ENCODE measurements around the gene PDE4B.

Gene PDE4B

DNA sequence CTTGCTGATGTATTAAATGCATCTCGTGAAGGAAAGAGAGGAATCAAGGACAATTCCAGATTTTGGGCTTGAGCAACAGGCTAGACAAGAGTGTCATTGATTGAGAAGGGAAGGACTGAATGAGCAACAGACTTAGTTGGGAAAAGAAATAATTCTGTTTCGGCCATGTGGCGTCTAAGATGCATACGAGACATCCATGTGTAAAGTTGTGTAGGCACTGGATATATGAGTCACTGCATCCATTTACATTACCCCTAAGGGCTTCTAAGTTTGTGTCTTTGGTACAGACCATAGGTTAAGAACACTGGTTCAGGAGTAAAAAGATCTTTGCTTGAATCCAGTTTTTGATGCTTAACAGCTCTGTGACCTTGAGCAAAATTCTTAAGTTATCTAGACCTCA is 434.3 kb downstream of the PDE4B start:
- TF ChIP-seq, protein P1, sequence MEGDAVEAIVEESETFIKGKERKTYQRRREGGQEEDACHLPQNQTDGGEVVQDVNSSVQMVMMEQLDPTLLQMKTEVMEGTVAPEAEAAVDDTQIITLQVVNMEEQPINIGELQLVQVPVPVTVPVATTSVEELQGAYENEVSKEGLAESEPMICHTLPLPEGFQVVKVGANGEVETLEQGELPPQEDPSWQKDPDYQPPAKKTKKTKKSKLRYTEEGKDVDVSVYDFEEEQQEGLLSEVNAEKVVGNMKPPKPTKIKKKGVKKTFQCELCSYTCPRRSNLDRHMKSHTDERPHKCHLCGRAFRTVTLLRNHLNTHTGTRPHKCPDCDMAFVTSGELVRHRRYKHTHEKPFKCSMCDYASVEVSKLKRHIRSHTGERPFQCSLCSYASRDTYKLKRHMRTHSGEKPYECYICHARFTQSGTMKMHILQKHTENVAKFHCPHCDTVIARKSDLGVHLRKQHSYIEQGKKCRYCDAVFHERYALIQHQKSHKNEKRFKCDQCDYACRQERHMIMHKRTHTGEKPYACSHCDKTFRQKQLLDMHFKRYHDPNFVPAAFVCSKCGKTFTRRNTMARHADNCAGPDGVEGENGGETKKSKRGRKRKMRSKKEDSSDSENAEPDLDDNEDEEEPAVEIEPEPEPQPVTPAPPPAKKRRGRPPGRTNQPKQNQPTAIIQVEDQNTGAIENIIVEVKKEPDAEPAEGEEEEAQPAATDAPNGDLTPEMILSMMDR (conservative IDR thresholded peaks at IDR 0.05; ENCODE audit: low read length), result no peak
- no peak for TF ChIP-seq EZH2phosphoT487 (IDR thresholded peaks at IDR 0.05; ENCODE audit: borderline replicate concordance)

DNA sequence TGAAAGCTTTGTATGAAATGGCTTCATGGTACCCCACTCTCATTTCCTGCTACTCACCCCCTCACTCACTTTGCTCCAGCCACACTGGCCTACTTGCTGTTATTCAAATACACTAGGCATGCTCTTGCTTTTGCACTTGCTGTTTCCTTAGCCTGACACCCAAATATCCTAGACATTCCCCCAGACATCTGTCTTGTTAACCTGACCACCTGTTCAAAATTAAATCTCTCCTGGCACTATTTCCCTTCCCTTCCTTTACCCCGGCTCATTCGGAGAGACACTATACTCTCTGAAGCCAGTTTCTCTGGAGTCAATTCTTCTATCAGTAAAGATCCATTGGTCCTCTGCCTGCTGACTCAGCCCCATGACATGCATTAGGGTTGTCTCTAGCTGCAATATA is 435.3 kb downstream of the PDE4B start:
- Histone ChIP-seq H3K27me3 (ENCODE audit: insufficient read depth, low read length, poor library complexity, severe bottlenecking) (no peaks in the 10 kb centered on the region), H3F3A (ENCODE audit: low read depth) (no peaks in the 10 kb centered on the region), H3K4me3 (ENCODE audit: low read length, poor library complexity, severe bottlenecking) (no peak overlapping the region), H3K36me3 (ENCODE audit: insufficient read depth, low read length) (no peaks in the 10 kb centered on the region), H2AFZ (ENCODE audit: low read length) (no peak overlapping the region), H3K79me2 (ENCODE audit: insufficient read depth, low read length) (no peaks in the 10 kb centered on the region), H3K4me2 (ENCODE audit: low read depth, low read length, poor library complexity, severe bottlenecking) (no peak overlapping the region), H3K9me2 (replicated peaks; ENCODE audit: low read depth, low read length) (no peaks in the 10 kb centered on the region), H3K4me1 (ENCODE audit: insufficient read depth, low read length, poor library complexity, severe bottlenecking) (no peaks in the 10 kb centered on the region), H4K20me1 (ENCODE audit: insufficient read depth, low read length, poor library complexity, severe bottlenecking) (no peaks in the 10 kb centered on the region), H3K9me3 (ENCODE audit: insufficient read depth, low read depth, low read length) (no peaks in the 10 kb centered on the region), H3K9ac (ENCODE audit: low read depth, low read length, poor library complexity, severe bottlenecking) (no peak overlapping the region)
- TF ChIP-seq EZH2phosphoT487 (IDR thresholded peaks at IDR 0.05; ENCODE audit: borderline replicate concordance), result no peak
- TF ChIP-seq, protein P1 (conservative IDR thresholded peaks at IDR 0.05; ENCODE audit: low read length), result no peak

More for the DNA sequence above, 434.3 kb downstream of the PDE4B start:
- no peaks in the 10 kb centered on the region for H3K9me2 ChIP-seq (replicated peaks; ENCODE audit: low read depth, low read length)
- no peak overlapping the region for H3K9ac ChIP-seq (ENCODE audit: low read depth, low read length, poor library complexity, severe bottlenecking)
- no peaks in the 10 kb centered on the region for H3K27me3 ChIP-seq (ENCODE audit: insufficient read depth, low read length, poor library complexity, severe bottlenecking)
- no peaks in the 10 kb centered on the region for H3F3A ChIP-seq (ENCODE audit: low read depth)
- no peaks in the 10 kb centered on the region for H3K4me1 ChIP-seq (ENCODE audit: insufficient read depth, low read length, poor library complexity, severe bottlenecking)
- H3K79me2 ChIP-seq (ENCODE audit: insufficient read depth, low read length), result no peaks in the 10 kb centered on the region
- H3K4me3 ChIP-seq (ENCODE audit: low read length, poor library complexity, severe bottlenecking), result no peak overlapping the region
- H3K36me3 ChIP-seq (ENCODE audit: insufficient read depth, low read length), result no peaks in the 10 kb centered on the region
- no peaks in the 10 kb centered on the region for H3K9me3 ChIP-seq (ENCODE audit: insufficient read depth, low read depth, low read length)
- H3K4me2 ChIP-seq (ENCODE audit: low read depth, low read length, poor library complexity, severe bottlenecking), result no peak overlapping the region
- no peaks in the 10 kb centered on the region for H4K20me1 ChIP-seq (ENCODE audit: insufficient read depth, low read length, poor library complexity, severe bottlenecking)
- H2AFZ ChIP-seq (ENCODE audit: low read length), result no peak overlapping the region

DNA sequence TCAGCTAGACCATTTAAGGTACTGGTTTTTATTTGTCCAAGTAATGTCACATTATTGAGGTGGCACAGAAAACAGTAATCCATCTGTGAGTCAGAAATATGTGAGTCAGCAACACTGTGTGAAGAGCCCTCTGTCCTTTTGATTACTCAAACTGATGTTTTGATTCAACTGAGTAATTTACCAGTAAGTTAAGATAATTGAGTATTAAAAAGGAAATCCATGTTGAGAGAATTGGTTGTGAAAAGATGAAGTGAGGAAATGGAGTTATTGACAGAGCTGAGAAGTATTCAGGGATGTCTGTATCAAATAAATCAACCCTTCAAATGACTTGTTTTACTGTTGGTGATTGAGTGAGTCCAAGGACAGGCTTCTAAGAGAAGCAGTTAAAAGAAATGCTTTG is 438.5 kb downstream of the PDE4B start:
- H4K20me1 ChIP-seq (ENCODE audit: insufficient read depth, low read length, poor library complexity, severe bottlenecking), result no peaks in the 10 kb centered on the region
- H3K79me2 ChIP-seq (ENCODE audit: insufficient read depth, low read length), result no peaks in the 10 kb centered on the region
- TF ChIP-seq EZH2phosphoT487 (IDR thresholded peaks at IDR 0.05; ENCODE audit: borderline replicate concordance), result no peak
- TF ChIP-seq, protein P1 (conservative IDR thresholded peaks at IDR 0.05; ENCODE audit: low read length), result no peak
- H3K4me1 ChIP-seq (ENCODE audit: insufficient read depth, low read length, poor library complexity, severe bottlenecking), result no peaks in the 10 kb centered on the region
- no peak overlapping the region for H3K9ac ChIP-seq (ENCODE audit: low read depth, low read length, poor library complexity, severe bottlenecking)
- H3K36me3 ChIP-seq (ENCODE audit: insufficient read depth, low read length), result no peaks in the 10 kb centered on the region
- H2AFZ ChIP-seq (ENCODE audit: low read length), result no peak overlapping the region
- H3K9me2 ChIP-seq (replicated peaks; ENCODE audit: low read depth, low read length), result no peaks in the 10 kb centered on the region
- no peaks in the 10 kb centered on the region for H3K9me3 ChIP-seq (ENCODE audit: insufficient read depth, low read depth, low read length)
- no peak overlapping the region for H3K4me2 ChIP-seq (ENCODE audit: low read depth, low read length, poor library complexity, severe bottlenecking)
- H3K4me3 ChIP-seq (ENCODE audit: low read length, poor library complexity, severe bottlenecking), result no peak overlapping the region
- H3F3A ChIP-seq (ENCODE audit: low read depth), result no peaks in the 10 kb centered on the region
- no peaks in the 10 kb centered on the region for H3K27me3 ChIP-seq (ENCODE audit: insufficient read depth, low read length, poor library complexity, severe bottlenecking)

Measured in Loucy (cell line).